OCI-LY7 (cell line): ENCODE data around the gene ALK.

Source experiments
- CTCF ChIP-seq: fragments of 200-600 bp; sonication (generic); conservative IDR thresholded peaks from 2 replicates; pipeline ENCODE4 v1.5.1; 2014; ENCODE audit warnings: mild to moderate bottlenecking, antibody characterized with exemption, low read length, moderate library complexity, mixed read lengths
- EZH2phosphoT487 ChIP-seq: fragments of 200-600 bp; sonication (generic); IDR thresholded peaks from 2 replicates; pipeline ENCODE4 v1.6.1; 2018; ENCODE audit warnings: low read depth, borderline replicate concordance, mild to moderate bottlenecking, mixed run types, antibody characterized with exemption, low read length, moderate library complexity, mixed read lengths

- TF ChIP-seq CTCF (no peak), EZH2phosphoT487 (no peak)
Measured at GRCh38 chr2:29455200-29455860, 466.1 kb downstream of the ALK start.
